ENCODE measurements around the gene GFY.

- TF ChIP-seq POLR2A (IDR thresholded peaks at IDR 0.05) = no peak
- no peak for TF ChIP-seq POLR2AphosphoS5 (IDR thresholded peaks at IDR 0.05)
- TF ChIP-seq CTCF (IDR thresholded peaks at IDR 0.05) = no peak
These were observed 23.2 kb downstream of the GFY start for GRCh38 chr19:49448432-49448786.

Measured in upper lobe of left lung (tissue), 4 donors.